Progenitor cell of endocrine pancreas (in vitro differentiated cells): ENCODE results near the gene OAS2. TPM values are rescaled to one million over a fixed set of nuclear protein-coding genes. Genes with fewer than 3 reads are reported as not detected.

Source experiments
- DNase-seq: peaks from one replicate; pipeline ENCODE4 v3.0.0; 2021; ENCODE audit warnings: low spot score; ENCODE audit not compliant: unreplicated experiment
- H3K27ac Mint-ChIP-seq: 2 replicates; pipeline ENCODE4 v1.8.0; 2021; ENCODE audit warnings: mild to moderate bottlenecking, moderate library complexity, mixed read lengths
- H3K27me3 Mint-ChIP-seq: 2 replicates; pipeline ENCODE4 v1.8.0; 2021; ENCODE audit warnings: mixed read lengths
- H3K36me3 Mint-ChIP-seq: 2 replicates; pipeline ENCODE4 v1.8.0; 2022; ENCODE audit warnings: mixed read lengths; ENCODE audit not compliant: insufficient read depth
- H3K4me1 Mint-ChIP-seq: 2 replicates; pipeline ENCODE4 v1.8.0; 2021; ENCODE audit warnings: low read depth, mixed read lengths
- H3K4me3 Mint-ChIP-seq: 2 replicates; pipeline ENCODE4 v1.8.0; 2021; ENCODE audit warnings: low read depth, mild to moderate bottlenecking, moderate library complexity, mixed read lengths
- H3K9me3 Mint-ChIP-seq: 2 replicates; pipeline ENCODE4 v1.8.0; 2021; ENCODE audit warnings: low read depth, mixed read lengths
- total RNA-seq: library from RNA; stranded (reverse); gene quantifications from 2 replicates; pipeline ENCODE4 v1.2.1, GENCODE V29; 2021
- TF ChIP-seq, protein P1 (sequence below): fragments of 200-600 bp; sonication (generic); IDR thresholded peaks from one replicate; pipeline ENCODE4 v1.5.0; 2021; ENCODE audit warnings: antibody characterized with exemption, mild to moderate bottlenecking; ENCODE audit not compliant: unreplicated experiment

The OAS2 gene
- total RNA-seq, 1 donor from 2014 or later: not detected

DNA sequence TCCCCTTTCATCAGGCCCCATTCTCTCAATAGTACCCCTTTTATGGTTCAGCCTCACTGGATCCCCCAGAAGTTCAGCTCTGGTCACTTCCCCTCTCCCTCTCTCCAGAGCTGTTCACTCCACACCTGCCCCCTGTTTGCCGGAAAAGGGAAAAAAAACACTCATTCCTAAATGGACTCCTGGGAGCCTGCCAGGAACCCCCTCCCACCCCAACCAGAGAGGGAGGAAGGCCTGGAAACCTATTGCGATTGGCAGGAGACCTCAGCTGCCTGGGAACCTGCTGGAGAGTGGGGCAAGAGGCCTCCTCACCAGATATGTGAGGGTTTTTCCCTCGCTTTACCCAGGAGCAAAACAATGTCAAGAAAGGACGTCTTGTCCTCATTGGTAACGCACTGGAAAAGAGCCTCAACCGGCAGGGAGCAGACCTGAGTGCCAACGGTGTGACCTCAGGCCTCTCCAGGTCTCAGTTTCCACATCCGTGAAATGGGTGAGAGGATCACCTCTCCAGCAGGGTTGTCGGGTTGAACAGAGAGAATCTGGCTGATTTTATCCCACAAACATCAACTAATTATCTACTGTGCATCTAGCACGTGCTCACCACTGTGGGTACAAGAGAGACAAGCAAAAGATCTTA lies 82.9 kb downstream of the OAS2 start:
- H3K27ac Mint-ChIP-seq: no peak overlapping the region
- no peaks in the 10 kb centered on the region for H3K36me3 Mint-ChIP-seq
- H3K9me3 Mint-ChIP-seq: no peaks in the 10 kb centered on the region
- DNase-seq: no peak
- peaks cover 20% of the 10 kb centered on the region for H3K27me3 Mint-ChIP-seq
- H3K4me3 Mint-ChIP-seq: no peak overlapping the region
- TF ChIP-seq, protein P1, sequence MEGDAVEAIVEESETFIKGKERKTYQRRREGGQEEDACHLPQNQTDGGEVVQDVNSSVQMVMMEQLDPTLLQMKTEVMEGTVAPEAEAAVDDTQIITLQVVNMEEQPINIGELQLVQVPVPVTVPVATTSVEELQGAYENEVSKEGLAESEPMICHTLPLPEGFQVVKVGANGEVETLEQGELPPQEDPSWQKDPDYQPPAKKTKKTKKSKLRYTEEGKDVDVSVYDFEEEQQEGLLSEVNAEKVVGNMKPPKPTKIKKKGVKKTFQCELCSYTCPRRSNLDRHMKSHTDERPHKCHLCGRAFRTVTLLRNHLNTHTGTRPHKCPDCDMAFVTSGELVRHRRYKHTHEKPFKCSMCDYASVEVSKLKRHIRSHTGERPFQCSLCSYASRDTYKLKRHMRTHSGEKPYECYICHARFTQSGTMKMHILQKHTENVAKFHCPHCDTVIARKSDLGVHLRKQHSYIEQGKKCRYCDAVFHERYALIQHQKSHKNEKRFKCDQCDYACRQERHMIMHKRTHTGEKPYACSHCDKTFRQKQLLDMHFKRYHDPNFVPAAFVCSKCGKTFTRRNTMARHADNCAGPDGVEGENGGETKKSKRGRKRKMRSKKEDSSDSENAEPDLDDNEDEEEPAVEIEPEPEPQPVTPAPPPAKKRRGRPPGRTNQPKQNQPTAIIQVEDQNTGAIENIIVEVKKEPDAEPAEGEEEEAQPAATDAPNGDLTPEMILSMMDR: no peak
- H3K4me1 Mint-ChIP-seq: no peaks in the 10 kb centered on the region

Other genes with a start within 250 kb of the OAS2 start
- not detected in 2 replicates for gene RPH3A, start 186.8 kb upstream of the OAS2 start, total RNA-seq
- 0.38 TPM in 1 of 2 replicates, not detected in the other for gene OAS1, start 71.6 kb upstream of the OAS2 start, total RNA-seq
- gene OAS3, start 40.0 kb upstream of the OAS2 start, total RNA-seq: 1.00 and 1.1 TPM in 2 replicates
- 1.8 TPM in 2 replicates for gene DTX1, start 78.2 kb downstream of the OAS2 start, total RNA-seq
- gene RASAL1, start 157.2 kb downstream of the OAS2 start, total RNA-seq: 0.36 and 0.46 TPM in 2 replicates
- gene CFAP73, start 171.2 kb downstream of the OAS2 start, total RNA-seq: not detected in 2 replicates
- 61.5 and 66.1 TPM in 2 replicates for gene DDX54, start 207.0 kb downstream of the OAS2 start, total RNA-seq
- 15.6 and 16.2 TPM in 2 replicates for gene RITA1, start 207.2 kb downstream of the OAS2 start, total RNA-seq
- 32.1 and 34.1 TPM in 2 replicates for gene TPCN1, start 242.9 kb downstream of the OAS2 start, total RNA-seq